Mesenchymal stem cell (in vitro differentiated cells and primary cell): ENCODE results near the gene C2orf42.
"Not testable (repeated sequence)": the region's sequence is repeated elsewhere in the genome, so short reads cannot be mapped to it uniquely, and the experiment has no call there.

Experiments
- DNase-seq: peaks from one replicate; pipeline ENCODE4 v3.0.0-alpha.2; 2013
- H2AFZ ChIP-seq: one replicate; pipeline ENCODE4 v1.6.1; 2013; ENCODE audit warnings: low read depth, mild to moderate bottlenecking, control low read depth, inconsistent platforms, low read length, moderate library complexity
- H2AK5ac ChIP-seq: 2 replicates; pipeline ENCODE4 v1.6.1; 2013; ENCODE audit warnings: low read length, moderate library complexity, mild to moderate bottlenecking, inconsistent platforms; ENCODE audit not compliant: severe bottlenecking
- H2BK120ac ChIP-seq: one replicate; pipeline ENCODE4 v1.6.1; 2013; ENCODE audit warnings: low read depth, mild to moderate bottlenecking, inconsistent platforms, low read length, moderate library complexity
- H2BK12ac ChIP-seq, 2 experiments: one replicate each; pipeline ENCODE4 v1.6.1; 2013; ENCODE audit warnings: inconsistent platforms in 2 of 2, low read length in 2 of 2, mild to moderate bottlenecking in 2 of 2, moderate library complexity in 2 of 2, control low read depth in 1 of 2
- H2BK15ac ChIP-seq: one replicate; pipeline ENCODE4 v1.6.1; 2013; ENCODE audit warnings: mild to moderate bottlenecking, low read depth, inconsistent platforms; ENCODE audit not compliant: poor library complexity, severe bottlenecking
- H2BK5ac ChIP-seq: 2 replicates; pipeline ENCODE4 v1.6.1; 2013; ENCODE audit warnings: low read depth, mild to moderate bottlenecking, low read length, control low read depth, inconsistent platforms; ENCODE audit not compliant: poor library complexity, severe bottlenecking
- H3K14ac ChIP-seq, 2 experiments: one replicate each; pipeline ENCODE4 v1.6.1; 2013; ENCODE audit warnings: inconsistent platforms in 2 of 2, low read length in 2 of 2, control low read depth in 1 of 2, mild to moderate bottlenecking in 1 of 2, moderate library complexity in 1 of 2
- H3K18ac ChIP-seq, 2 experiments: one replicate each; pipeline ENCODE4 v1.6.1; 2013; ENCODE audit warnings: inconsistent platforms in 2 of 2, low read length in 2 of 2, control low read depth in 1 of 2, low read depth in 1 of 2, mild to moderate bottlenecking in 1 of 2
- H3K23ac ChIP-seq, 2 experiments: one replicate each; pipeline ENCODE4 v1.6.1; 2013; ENCODE audit warnings: inconsistent platforms in 2 of 2, low read length in 2 of 2, mild to moderate bottlenecking in 2 of 2, moderate library complexity in 2 of 2, control low read depth in 1 of 2
- H3K27ac ChIP-seq: 2 replicates; pipeline ENCODE4 v1.5.1; 2013; ENCODE audit warnings: mild to moderate bottlenecking, moderate library complexity, low read length, control low read depth, inconsistent platforms; ENCODE audit not compliant: poor library complexity, severe bottlenecking
- H3K27me3 ChIP-seq, 2 experiments: 2 replicates each; pipeline versions ENCODE4 v1.6.1 to v1.7.0; 2013; ENCODE audit warnings: low read length in 2 of 2, mild to moderate bottlenecking in 2 of 2, moderate library complexity in 2 of 2, control low read depth in 1 of 2, inconsistent platforms in 1 of 2; ENCODE audit not compliant: control insufficient read depth in 1 of 2, insufficient read depth in 1 of 2
- H3K36me3 ChIP-seq, 2 experiments: 2 replicates each; pipeline versions ENCODE4 v1.6.1 to v1.7.0; 2013; ENCODE audit warnings: low read length in 2 of 2, control low read depth in 1 of 2, inconsistent platforms in 1 of 2, low read depth in 1 of 2, mild to moderate bottlenecking in 1 of 2; ENCODE audit not compliant: insufficient read depth in 2 of 2, control insufficient read depth in 1 of 2
- H3K4ac ChIP-seq, 2 experiments: one replicate each; pipeline ENCODE4 v1.6.1; 2013; ENCODE audit warnings: inconsistent platforms in 2 of 2, low read length in 2 of 2, mild to moderate bottlenecking in 2 of 2, moderate library complexity in 2 of 2, control low read depth in 1 of 2, low read depth in 1 of 2
- H3K4me1 ChIP-seq: 2 replicates; pipeline ENCODE4 v1.6.1; 2013; ENCODE audit warnings: low read depth, low read length, control low read depth; ENCODE audit not compliant: control insufficient read depth, insufficient read depth
- H3K4me2 ChIP-seq: 2 replicates; pipeline ENCODE4 v1.6.1; 2013; ENCODE audit warnings: low read length, mild to moderate bottlenecking, inconsistent platforms; ENCODE audit not compliant: poor library complexity, severe bottlenecking
- H3K4me3 ChIP-seq, 2 experiments: 2 replicates each; pipeline versions ENCODE4 v1.5.1 to v1.7.0; 2013; ENCODE audit warnings: low read length in 2 of 2, mild to moderate bottlenecking in 2 of 2, control low read depth in 1 of 2, low read depth in 1 of 2; ENCODE audit not compliant: insufficient read depth in 1 of 2
- H3K79me1 ChIP-seq: replicated peaks from 2 replicates; pipeline ENCODE4 v1.6.1; 2013; ENCODE audit warnings: mild to moderate bottlenecking, control low read depth, low read length, inconsistent platforms; ENCODE audit not compliant: poor library complexity, severe bottlenecking
- H3K9ac ChIP-seq: 2 replicates; pipeline ENCODE4 v1.7.0; 2013; ENCODE audit warnings: mild to moderate bottlenecking, low read length, moderate library complexity
- H3K9me3 ChIP-seq: 2 replicates; pipeline ENCODE4 v1.7.0; 2013; ENCODE audit warnings: mild to moderate bottlenecking, low read length; ENCODE audit not compliant: control insufficient read depth
- H4K8ac ChIP-seq: one replicate; pipeline ENCODE4 v1.6.1; 2013; ENCODE audit warnings: inconsistent platforms, mild to moderate bottlenecking, low read length, moderate library complexity
- H4K91ac ChIP-seq: one replicate; pipeline ENCODE4 v1.6.1; 2013; ENCODE audit warnings: mild to moderate bottlenecking, low read length, inconsistent platforms
- WGBS: methylation state at CpG from one replicate; pipeline ENCODE4 v1.1.7; 2013; ENCODE audit warnings: mixed read lengths; 5-methylcytosine and 5-hydroxymethylcytosine counted together

The C2orf42 gene

GRCh38 chr2:70140791-70141211 is 50.0 kb downstream of the C2orf42 start:
- peak overlapping the region; percentile 45 for H2BK120ac ChIP-seq
- H4K8ac ChIP-seq, result no peak overlapping the region
- no peaks in the 10 kb centered on the region for H3K36me3 ChIP-seq
- no peak overlapping the region for H2AFZ ChIP-seq
- no peak overlapping the region for H3K27ac ChIP-seq
- H2BK15ac ChIP-seq, result no peak overlapping the region
- peaks cover 20% of the 10 kb centered on the region for H3K4me1 ChIP-seq
- peak overlapping the region; percentile 52 to 64 for H3K18ac ChIP-seq
- no peak overlapping the region for H2BK5ac ChIP-seq
- H4K91ac ChIP-seq, result peak overlapping the region; percentile 28
- peak overlapping the region in 1 of 2 experiments; percentile 76 for H3K4me3 ChIP-seq
- no peaks in the 10 kb centered on the region for H3K9me3 ChIP-seq
- H2BK12ac ChIP-seq, result peak overlapping the region; percentile 70 to 85
- no peak overlapping the region for H3K4me2 ChIP-seq
- peak overlapping the region in 1 of 2 experiments; percentile 29 for H3K23ac ChIP-seq
- no peaks in the 10 kb centered on the region for H3K27me3 ChIP-seq
- H3K4ac ChIP-seq, result peak overlapping the region; percentile 49 to 98
- H3K79me1 ChIP-seq, result no peaks in the 10 kb centered on the region
- peak overlapping the region; percentile 95 for H3K9ac ChIP-seq
- WGBS, result 100% methylated on average over 3 of the region's 5 CpGs
- no peak overlapping the region for H3K14ac ChIP-seq
- DNase-seq, result no peak
- H2AK5ac ChIP-seq, result peak overlapping the region; percentile 62

GRCh38 chr2:70134323-70134983 is 56.4 kb downstream of the C2orf42 start:
- 95% methylated on average over 9 of the region's 10 CpGs for WGBS
- H3K4me3 ChIP-seq, result not testable (repeated sequence)

GRCh38 chr2:70133491-70134322 is 57.1 kb downstream of the C2orf42 start:
- Histone ChIP-seq H3K36me3 (no peaks in the 10 kb centered on the region), H2BK15ac (no peak overlapping the region), H3K14ac (no peak overlapping the region), H2BK12ac (peak overlapping the region; percentile 94 to 98), H3K27me3 (no peaks in the 10 kb centered on the region), H4K91ac (peak overlapping the region; percentile 47), H2AK5ac (peak overlapping the region; percentile 94), H2AFZ (no peak overlapping the region), H2BK120ac (peak overlapping the region; percentile 13), H3K4me3 (no peak overlapping the region), H3K79me1 (no peaks in the 10 kb centered on the region), H3K27ac (peak overlapping the region; percentile 93), H3K4ac (peak overlapping the region; percentile 9 to 40), H3K9ac (peak overlapping the region; percentile 87), H3K4me2 (no peak overlapping the region), H3K9me3 (no peaks in the 10 kb centered on the region), H3K23ac (peak overlapping the region in 1 of 2 experiments; percentile 63), H3K18ac (peak overlapping the region; percentile 55 to 89), H3K4me1 (peaks cover 11% of the 10 kb centered on the region), H2BK5ac (no peak overlapping the region), H4K8ac (peak overlapping the region; percentile 91)
- no peak for DNase-seq
- WGBS, result 96% methylated on average over 10 of the region's 10 CpGs

More at GRCh38 chr2:70134323-70134983, 56.4 kb downstream of the C2orf42 start:
- not testable (repeated sequence) for H3K9ac ChIP-seq, H3K79me1 ChIP-seq, H2BK15ac ChIP-seq, H4K8ac ChIP-seq, H3K14ac ChIP-seq, H3K36me3 ChIP-seq, H3K4me2 ChIP-seq, H3K23ac ChIP-seq, H2AFZ ChIP-seq, H3K27me3 ChIP-seq, DNase-seq, H3K9me3 ChIP-seq, H3K27ac ChIP-seq, H2BK5ac ChIP-seq
- peak overlapping the region; percentile 2 for H2BK120ac ChIP-seq
- peak overlapping the region in 1 of 2 experiments; percentile 40 for H3K4ac ChIP-seq
- peak overlapping the region; percentile 70 to 80 for H2BK12ac ChIP-seq
- peak overlapping the region; percentile 54 for H2AK5ac ChIP-seq
- peak overlapping the region in 1 of 2 experiments; percentile 46 for H3K18ac ChIP-seq
- H3K4me1 ChIP-seq, result peaks cover 11% of the 10 kb centered on the region
- H4K91ac ChIP-seq, result peak overlapping the region; percentile 20

GRCh38 chr2:70133127-70133452 is 57.7 kb downstream of the C2orf42 start:
- H2BK120ac ChIP-seq, result peak overlapping the region; percentile 52
- H3K27ac ChIP-seq, result peak overlapping the region; percentile 93
- peaks cover 11% of the 10 kb centered on the region for H3K4me1 ChIP-seq
- no peak overlapping the region for H2BK5ac ChIP-seq
- H3K23ac ChIP-seq, result no peak overlapping the region
- H3K4me3 ChIP-seq, result peak overlapping the region in 1 of 2 experiments; percentile 75
- H3K9ac ChIP-seq, result peak overlapping the region; percentile 87
- peak overlapping the region in 1 of 2 experiments; percentile 22 for H3K4ac ChIP-seq
- H3K27me3 ChIP-seq, result no peaks in the 10 kb centered on the region
- H2BK15ac ChIP-seq, result no peak overlapping the region
- peak overlapping the region; percentile 52 to 88 for H3K18ac ChIP-seq
- no peak overlapping the region for H2AFZ ChIP-seq
- H3K36me3 ChIP-seq, result no peaks in the 10 kb centered on the region
- no peak overlapping the region for H3K14ac ChIP-seq
- H2BK12ac ChIP-seq, result peak overlapping the region in 1 of 2 experiments; percentile 94
- no peaks in the 10 kb centered on the region for H3K79me1 ChIP-seq
- H3K9me3 ChIP-seq, result no peaks in the 10 kb centered on the region
- peak overlapping the region; percentile 69 for H4K91ac ChIP-seq
- H2AK5ac ChIP-seq, result no peak overlapping the region
- peak overlapping the region; percentile 31 for H3K4me2 ChIP-seq
- H4K8ac ChIP-seq, result peak overlapping the region; percentile 59
- 88% methylated on average over 1 of the region's 1 CpG for WGBS
- no peak for DNase-seq
